SK-N-SH treated with all-trans-retinoic acid at 6 μM for 48 hours (cell line): ENCODE measurements around the gene CYP46A1.

Experiments used
- BACH2 ChIP-seq: fragments of 250-450 bp; sonication (Bioruptor Pico); IDR thresholded peaks from 2 replicates; pipeline ENCODE4 v1.9.0; 2021; ENCODE audit warnings: mild to moderate bottlenecking, borderline replicate concordance
- ESRRG ChIP-seq: fragments of 250-450 bp; sonication (Bioruptor Pico); IDR thresholded peaks from 2 replicates; pipeline ENCODE4 v1.6.1; 2021; ENCODE audit warnings: mild to moderate bottlenecking
- RARB ChIP-seq: fragments of 250-450 bp; sonication (Bioruptor Pico); IDR thresholded peaks from 2 replicates; pipeline ENCODE4 v1.8.0; 2021; ENCODE audit warnings: mild to moderate bottlenecking, moderate library complexity
- ZNF565 ChIP-seq: fragments of 450-650 bp; formaldehyde crosslinking; conservative IDR thresholded peaks from 2 replicates; pipeline ENCODE4 v1.5.0; 2020; ENCODE audit warnings: low read depth, mild to moderate bottlenecking, moderate library complexity

GRCh38 chr14:99715266-99716000 lies 31.3 kb downstream of the CYP46A1 start:
- TF ChIP-seq BACH2 (CRISPR knock-in tag) (no peak), ZNF565 (CRISPR knock-in tag) (no peak), RARB (CRISPR knock-in tag) (no peak), ESRRG (CRISPR knock-in tag) (no peak)
